HepG2 (cell line): Measurements from ENCODE around the gene FBXL20. TPM values are rescaled to one million over a fixed set of nuclear protein-coding genes. Genes with fewer than 3 reads are reported as not detected.

ENCODE experiments used
- CBX1 ChIP-seq: IDR thresholded peaks from one replicate; pipeline ENCODE4 v1.6.1; 2016; ENCODE audit warnings: antibody characterized with exemption, low read depth
- CC2D1A ChIP-seq: sonication (generic); formaldehyde crosslinking; IDR thresholded peaks from 2 replicates; pipeline ENCODE4 v1.8.1; 2023; ENCODE audit warnings: mild to moderate bottlenecking, missing genetic modification reagents
- CEBPZ ChIP-seq: IDR thresholded peaks from 2 replicates; pipeline ENCODE4 v1.6.1; 2012; ENCODE audit warnings: low read length, improper control_type of control experiment
- DNMT1 ChIP-seq: sonication (generic); formaldehyde crosslinking; IDR thresholded peaks from 2 replicates; pipeline ENCODE4 v1.5.1; 2020; ENCODE audit warnings: mild to moderate bottlenecking, missing genetic modification reagents
- FOXC1 ChIP-seq: sonication (generic); formaldehyde crosslinking; IDR thresholded peaks from 2 replicates; pipeline ENCODE4 v1.8.0; 2022; ENCODE audit warnings: mild to moderate bottlenecking, missing genetic modification reagents, borderline replicate concordance
- FOXM1 ChIP-seq: sonication (generic); formaldehyde crosslinking; IDR thresholded peaks from 2 replicates; pipeline ENCODE4 v1.5.0; 2020; ENCODE audit warnings: missing genetic modification reagents
- HDAC6 ChIP-seq: fragments of 200-600 bp; sonication (generic); IDR thresholded peaks from 2 replicates; pipeline ENCODE4 v1.7.0; 2017; ENCODE audit warnings: mild to moderate bottlenecking, antibody characterized with exemption, low read length, low read depth
- KDM5B ChIP-seq: sonication (generic); formaldehyde crosslinking; IDR thresholded peaks from 2 replicates; pipeline ENCODE4 v1.4.0; 2020; ENCODE audit warnings: missing genetic modification reagents, mild to moderate bottlenecking, borderline replicate concordance
- KLF16 ChIP-seq, 2 experiments: sonication (generic) in 1 of 2; formaldehyde crosslinking in 1 of 2; IDR thresholded peaks; 2 replicates each; pipeline versions ENCODE4 v1.6.1 to v1.8.0; 2016 to 2023; ENCODE audit warnings: missing genetic modification reagents in 2 of 2, missing compliant biosample characterization in 1 of 2
- LBX2 ChIP-seq: sonication (generic); formaldehyde crosslinking; IDR thresholded peaks from 2 replicates; pipeline ENCODE4 v1.5.0; 2020; ENCODE audit warnings: missing genetic modification reagents, mild to moderate bottlenecking, borderline replicate concordance
- MXD4 ChIP-seq: IDR thresholded peaks from 2 replicates; pipeline ENCODE4 v1.6.1; 2016; ENCODE audit warnings: mild to moderate bottlenecking, missing biosample characterization, missing genetic modification reagents
- RAD51 ChIP-seq: fragments of 450-650 bp; IDR thresholded peaks from 2 replicates; pipeline ENCODE4 v1.6.1; 2016; ENCODE audit warnings: borderline replicate concordance
- RARG ChIP-seq: sonication (generic); formaldehyde crosslinking; IDR thresholded peaks from 2 replicates; pipeline ENCODE4 v1.4.0; 2020; ENCODE audit warnings: low read depth, mild to moderate bottlenecking, missing genetic modification reagents
- THAP9 ChIP-seq: sonication (generic); formaldehyde crosslinking; IDR thresholded peaks from 2 replicates; pipeline ENCODE4; 2020; ENCODE audit warnings: missing genetic modification reagents, mild to moderate bottlenecking, borderline replicate concordance
- TOPORS ChIP-seq: sonication (generic); formaldehyde crosslinking; IDR thresholded peaks from 2 replicates; pipeline ENCODE4 v1.8.0; 2023; ENCODE audit warnings: mild to moderate bottlenecking, missing genetic modification reagents
- ZFP1 ChIP-seq: IDR thresholded peaks from 2 replicates; pipeline ENCODE4 v1.6.1; 2016
- ZNF33B ChIP-seq: sonication (generic); formaldehyde crosslinking; IDR thresholded peaks from 2 replicates; pipeline ENCODE4 v1.5.1; 2020; ENCODE audit warnings: mild to moderate bottlenecking, missing genetic modification reagents
- ZNF484 ChIP-seq: sonication (generic); formaldehyde crosslinking; IDR thresholded peaks from 2 replicates; pipeline ENCODE4 v1.5.1; 2020; ENCODE audit warnings: mild to moderate bottlenecking, low read depth, missing genetic modification reagents, borderline replicate concordance
- ZNF547 ChIP-seq: sonication (generic); formaldehyde crosslinking; IDR thresholded peaks from 2 replicates; pipeline ENCODE4 v1.5.1; 2020; ENCODE audit warnings: mild to moderate bottlenecking, missing genetic modification reagents
- ZNF556 ChIP-seq: sonication (generic); formaldehyde crosslinking; IDR thresholded peaks from 2 replicates; pipeline ENCODE4 v1.4.0; 2020; ENCODE audit warnings: mild to moderate bottlenecking, missing genetic modification reagents, borderline replicate concordance
- ZNF567 ChIP-seq: sonication (generic); formaldehyde crosslinking; IDR thresholded peaks from 2 replicates; pipeline ENCODE4 v1.8.1; 2023; ENCODE audit warnings: mild to moderate bottlenecking, missing genetic modification reagents, borderline replicate concordance
- ZNF652 ChIP-seq: IDR thresholded peaks from 2 replicates; pipeline ENCODE4 v1.6.1; 2016; ENCODE audit warnings: low read depth, borderline replicate concordance
- polyA plus RNA-seq, 8 experiments: library from polyadenylated mRNA; depleted of rRNA in 3 of 8; stranded (reverse) in 7 of 8; unstranded in 1 of 8; fragments of >200 nt; fragmentation: Illumina TruSeq in 4 of 8; extraction: Trizol in 4 of 8; gene quantifications; 2 replicates each; pipeline versions ENCODE4 v1.2.1 to v1.2.3, GENCODE V29; 2011 to 2016; ENCODE audit warnings: low read depth in 4 of 8, missing spikeins in 1 of 8, mixed read lengths in 1 of 8; ENCODE audit not compliant: insufficient read depth in 1 of 8
- total RNA-seq, 5 experiments: library from RNA; depleted of rRNA; stranded (reverse); fragments of >200 nt; fragmentation: Illumina TruSeq; extraction: Trizol; gene quantifications; 2 replicates each; pipeline ENCODE4 v1.2.3, GENCODE V29; 2016; ENCODE audit warnings: low read depth in 1 of 5

FBXL20 gene
- total and polyA plus RNA-seq, 2 of the 13 experiments (the other 11 are each of a cell fraction or from before 2014, with no cell fraction given): 10.2 to 10.3 TPM

- TF ChIP-seq ZNF556 (peak; percentile 69; the same call in 1 of the 2 replicates), THAP9 (CRISPR knock-in tag) (peak; percentile 93), TOPORS (CRISPR knock-in tag) (no peak), FOXC1 (peak; percentile 62; the same call in 1 of the 2 replicates), DNMT1 (CRISPR knock-in tag) (no peak), ZFP1 (CRISPR knock-in tag) (no peak), ZNF652 (no peak), KDM5B (CRISPR knock-in tag) (no peak; the same call in 1 of the 2 replicates), KLF16 (CRISPR knock-in tag; IDR thresholded peaks at IDR 0.05) (peak in 1 of 2 experiments; percentile 85; a peak in 2 of 4 replicates), HDAC6 (no peak), ZNF33B (peak; percentile 72; the same call in 1 of the 2 replicates), ZNF567 (CRISPR knock-in tag) (no peak; the same call in 1 of the 2 replicates), CBX1 (no peak), MXD4 (CRISPR knock-in tag) (no peak), CC2D1A (CRISPR knock-in tag) (no peak), RAD51 (no peak), ZNF547 (CRISPR knock-in tag) (no peak; the same call in 1 of the 2 replicates), CEBPZ (no peak), RARG (CRISPR knock-in tag) (no peak), LBX2 (CRISPR knock-in tag) (peak; percentile 77; the same call in 1 of the 2 replicates), ZNF484 (CRISPR knock-in tag) (no peak), FOXM1 (no peak)
These were observed 49.6 kb upstream of the FBXL20 start, which contains the start of gene MED1 (continued) for GRCh38 chr17:39450847-39451581.
